ENCODE measurements around the gene PCNT. TPM values are rescaled to one million over a fixed set of nuclear protein-coding genes. Genes with fewer than 3 reads are reported as not detected.

Gene PCNT
- total and polyA plus RNA-seq, 2 of the 8 experiments (the other 6 are each of a cell fraction or from before 2014, with no cell fraction given) = 9.9 to 45.1 TPM

DNA sequence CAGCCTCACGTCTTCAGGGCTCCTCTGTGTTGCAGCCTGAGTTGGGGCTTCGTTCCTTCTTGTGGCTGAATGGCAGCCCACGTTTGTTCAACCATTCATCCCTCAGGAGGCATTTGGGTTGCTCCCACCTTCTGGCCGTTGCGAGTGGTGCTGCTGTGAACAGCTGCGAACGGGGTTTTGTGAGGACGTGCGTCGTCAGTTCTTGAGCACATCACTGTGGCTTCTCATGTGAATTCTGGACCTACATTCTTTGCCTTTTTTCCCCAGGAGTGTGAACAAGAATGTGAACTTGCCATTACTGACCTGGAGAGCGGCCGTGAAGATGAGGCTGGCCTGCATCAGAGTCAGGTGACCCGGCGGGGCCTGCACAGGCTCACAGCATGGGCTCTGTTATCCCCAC lies 21.9 kb downstream of the PCNT start:
- Histone ChIP-seq H3K27ac (ENCODE audit: low read depth, low read length) (no peak overlapping the region), H3K79me2 (ENCODE audit: control insufficient read depth in 1 of 2, insufficient read depth in 2 of 2, low read length in 2 of 2) (peaks cover 0 to 22% of the 10 kb centered on the region in 2 experiments; a peak in 2 of 4 replicates), H3K79me1 (ENCODE audit: low read depth, low read length) (peaks cover 6% of the 10 kb centered on the region), H4K8ac (ENCODE audit: extremely low read depth, insufficient read depth, low read length) (no peak overlapping the region), H2BK120ac (replicated peaks; ENCODE audit: low read depth, low read length) (no peak overlapping the region), H3K4me3 (ENCODE audit: extremely low read depth in 1 of 4, insufficient read depth in 2 of 4, low read depth in 3 of 4, low read length in 4 of 4) (no peak overlapping the region), H4K20me1 (replicated peaks in 1 of 2; ENCODE audit: control insufficient read depth in 1 of 2, insufficient read depth in 2 of 2, low read length in 2 of 2) (peaks cover 7 to 9% of the 10 kb centered on the region in 2 experiments), H3K4me1 (replicated peaks in 1 of 4; ENCODE audit: control insufficient read depth in 3 of 4, insufficient read depth in 4 of 4, low read length in 3 of 4) (no peaks in the 10 kb centered on the region), H2AFZ (ENCODE audit: low read length) (no peak overlapping the region), H3K23me2 (ENCODE audit: low read depth, low read length) (no peaks in the 10 kb centered on the region), H2BK12ac (ENCODE audit: low read depth, low read length) (no peak overlapping the region), H3K23ac (ENCODE audit: insufficient read length) (no peak overlapping the region), H3K4me2 (ENCODE audit: insufficient read depth in 1 of 2, low read depth in 2 of 2, low read length in 2 of 2) (no peak overlapping the region), H2AK5ac (ENCODE audit: low read depth, low read length) (no peak overlapping the region), H2BK20ac (ENCODE audit: low read length) (no peak overlapping the region), H2BK15ac (ENCODE audit: low read length) (no peak overlapping the region), H4K91ac (replicated peaks; ENCODE audit: insufficient read length, low read length) (no peak overlapping the region), H3K36me3 (ENCODE audit: control insufficient read depth in 2 of 4, insufficient read depth in 4 of 4, low read length in 3 of 4) (peaks cover 17 to 38% (median 26%) of the 10 kb centered on the region in 4 experiments; a peak in 7 of 8 replicates), H3K18ac (ENCODE audit: extremely low read depth, low read length) (no peak overlapping the region), H3K4ac (replicated peaks; ENCODE audit: insufficient read length, low read depth, low read length) (no peak overlapping the region), H3K27me3 (replicated peaks in 1 of 4; ENCODE audit: control insufficient read depth in 3 of 4, extremely low read depth in 1 of 4, insufficient read depth in 3 of 4, low read length in 3 of 4) (no peaks in the 10 kb centered on the region), H3K9me3 (ENCODE audit: insufficient read depth in 2 of 2, low read depth in 1 of 2, low read length in 1 of 2) (no peaks in the 10 kb centered on the region), H3K14ac (ENCODE audit: insufficient read length) (no peak overlapping the region), H3K9ac (replicated peaks in 1 of 4; ENCODE audit: extremely low read depth in 1 of 4, low read depth in 3 of 4, low read length in 3 of 4) (no peak overlapping the region), H3K56ac (replicated peaks; ENCODE audit: insufficient read length, low read depth, low read length) (no peak overlapping the region), H2BK5ac (ENCODE audit: low read depth, low read length) (peak overlapping the region; percentile 66; the same call in 1 of the 2 replicates), H4K5ac (ENCODE audit: insufficient read length, low read depth, low read length) (no peak overlapping the region)
- 89% methylated on average over 14 of the region's 14 CpGs; no CpG with 5 or more reads in 1 of the 2 experiments for WGBS, 2 experiments (ENCODE audit: extremely low coverage in 1 of 2, insufficient coverage in 1 of 2, insufficient read length in 1 of 2, insufficient replicate concordance in 2 of 2, low coverage in 1 of 2, low lambda C conversion rate in 2 of 2, missing lambda C conversion rate in 1 of 2)
- FAIRE-seq = no peak
- TF ChIP-seq NRF1 (IDR thresholded peaks at IDR 0.05; ENCODE audit: low read depth, low read length) (no peak), TCF12 (IDR thresholded peaks at IDR 0.05; ENCODE audit: low read depth, low read length) (no peak), CHD2 (IDR thresholded peaks at IDR 0.05; ENCODE audit: low read length) (no peak), SP4 (IDR thresholded peaks at IDR 0.05; ENCODE audit: low read length) (no peak), CTBP2 (IDR thresholded peaks at IDR 0.05; ENCODE audit: borderline replicate concordance, insufficient read depth, insufficient read length, low read length) (no peak), RBBP5 (IDR thresholded peaks at IDR 0.05; ENCODE audit: borderline replicate concordance, low read depth, low read length) (no peak), JUN (IDR thresholded peaks at IDR 0.05; ENCODE audit: low read depth, low read length) (no peak), SUZ12 (IDR thresholded peaks at IDR 0.05; ENCODE audit: low read length) (no peak), SRF (IDR thresholded peaks at IDR 0.05; ENCODE audit: low read depth, low read length) (no peak), CBX5 (IDR thresholded peaks at IDR 0.05; ENCODE audit: low read depth, low read length) (no peak), TAF1 (IDR thresholded peaks at IDR 0.05; ENCODE audit: low read depth, low read length) (no peak), EP300 (IDR thresholded peaks at IDR 0.05; ENCODE audit: borderline replicate concordance in 1 of 2, low read depth in 2 of 2, low read length in 2 of 2) (no peak), PHF8 (conservative IDR thresholded peaks at IDR 0.05; ENCODE audit: low read depth, low read length) (no peak)
- TF ChIP-seq, protein P1, sequence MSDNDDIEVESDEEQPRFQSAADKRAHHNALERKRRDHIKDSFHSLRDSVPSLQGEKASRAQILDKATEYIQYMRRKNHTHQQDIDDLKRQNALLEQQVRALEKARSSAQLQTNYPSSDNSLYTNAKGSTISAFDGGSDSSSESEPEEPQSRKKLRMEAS (IDR thresholded peaks at IDR 0.05) = no peak
- no peak for DNase-seq (ENCODE audit: low read depth in 1 of 2, low spot score in 2 of 2)
- CTCF ChIA-PET (ENCODE audit: partially characterized antibody) = no interaction called here
- POLR2A ChIA-PET (ENCODE audit: partially characterized antibody) = no interaction called here
